Measurements from ENCODE around the gene SCAPER. TPM values are rescaled to one million over a fixed set of nuclear protein-coding genes. Genes with fewer than 3 reads are reported as not detected.
"Not testable (repeated sequence)": the region's sequence is repeated elsewhere in the genome, so short reads cannot be mapped to it uniquely, and the experiment has no call there.

SCAPER gene
- total RNA-seq, 1 donor: 30.5 TPM

- H3K4me3 ChIP-seq (ENCODE audit: low read length); H3K27me3 ChIP-seq (ENCODE audit: insufficient read depth, low read length); H3K4me1 ChIP-seq (ENCODE audit: insufficient read depth, low read length); H3K9me3 ChIP-seq (ENCODE audit: low read depth, low read length): not testable (repeated sequence)
These were observed 12.3 kb downstream of the SCAPER start for GRCh38 chr15:76892836-76893235.

DNA sequence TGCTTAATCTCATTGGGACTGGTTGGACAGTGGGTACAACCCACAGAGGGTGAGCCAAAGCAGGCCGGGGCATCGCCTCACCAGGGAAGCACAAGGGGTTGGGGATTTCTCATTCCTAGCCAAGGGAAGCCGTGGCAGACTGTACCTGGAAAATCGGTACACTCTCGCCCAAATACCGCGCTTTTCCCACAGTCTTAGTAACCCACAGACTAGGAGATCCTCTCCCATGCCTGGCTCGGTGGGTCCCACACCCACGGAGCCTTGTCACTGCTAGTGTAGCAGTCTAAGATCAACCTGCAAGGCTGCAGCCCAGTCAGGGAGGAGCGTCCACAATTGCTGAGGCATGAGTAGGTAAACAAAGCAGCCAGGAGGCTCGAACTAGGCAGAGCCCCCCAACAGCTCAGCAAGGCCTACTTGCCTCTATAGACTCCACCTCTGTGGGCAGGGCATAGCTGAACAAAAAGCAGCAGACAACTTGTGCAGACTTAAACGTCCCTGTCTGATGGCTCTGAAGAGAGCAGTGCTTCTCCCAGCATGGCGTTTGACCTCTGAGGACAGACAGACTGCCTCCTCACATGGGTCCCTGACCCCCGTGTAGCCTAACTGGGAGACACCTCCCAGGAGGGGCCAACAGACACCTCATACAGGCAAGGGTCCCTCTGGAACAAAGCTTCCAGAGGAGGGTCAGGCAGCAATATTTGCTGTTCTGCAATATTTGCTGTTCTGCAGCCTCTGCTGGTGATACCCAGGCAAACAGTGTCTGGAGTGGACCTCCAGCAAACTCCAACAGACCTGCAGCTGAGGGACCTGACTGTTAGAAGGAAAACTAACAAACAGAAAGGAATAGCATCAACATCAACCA is 17.6 kb downstream of the SCAPER start:
- H3K27me3 ChIP-seq (ENCODE audit: insufficient read depth, low read length); H3K4me3 ChIP-seq (ENCODE audit: low read length); H3K4me1 ChIP-seq (ENCODE audit: insufficient read depth, low read length); H3K9me3 ChIP-seq (ENCODE audit: low read depth, low read length): not testable (repeated sequence)

DNA sequence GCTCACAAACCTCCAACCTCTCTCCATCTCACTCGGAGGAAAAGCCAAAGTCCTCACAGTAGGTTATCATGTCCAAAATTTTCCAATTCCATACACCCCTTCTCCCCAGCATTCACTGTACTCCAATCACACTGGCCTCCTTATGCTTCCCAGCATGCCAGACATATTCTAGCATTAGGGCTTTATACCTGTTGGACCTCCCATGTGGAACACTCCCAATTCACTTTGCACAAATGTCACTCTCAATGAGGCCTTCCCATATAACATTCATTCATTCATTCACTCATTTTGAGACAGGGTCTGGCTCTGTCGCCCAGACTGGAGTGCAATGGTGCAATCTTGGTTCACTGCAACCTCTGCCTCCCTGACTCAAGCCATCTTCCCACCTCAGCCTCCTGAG is 19.9 kb downstream of the SCAPER start:
- Histone ChIP-seq H3K27me3 (ENCODE audit: insufficient read depth, low read length) (no peaks in the 10 kb centered on the region), H3K9me3 (ENCODE audit: low read depth, low read length) (no peaks in the 10 kb centered on the region), H3K4me1 (ENCODE audit: insufficient read depth, low read length) (no peaks in the 10 kb centered on the region), H3K4me3 (ENCODE audit: low read length) (no peak overlapping the region)

DNA sequence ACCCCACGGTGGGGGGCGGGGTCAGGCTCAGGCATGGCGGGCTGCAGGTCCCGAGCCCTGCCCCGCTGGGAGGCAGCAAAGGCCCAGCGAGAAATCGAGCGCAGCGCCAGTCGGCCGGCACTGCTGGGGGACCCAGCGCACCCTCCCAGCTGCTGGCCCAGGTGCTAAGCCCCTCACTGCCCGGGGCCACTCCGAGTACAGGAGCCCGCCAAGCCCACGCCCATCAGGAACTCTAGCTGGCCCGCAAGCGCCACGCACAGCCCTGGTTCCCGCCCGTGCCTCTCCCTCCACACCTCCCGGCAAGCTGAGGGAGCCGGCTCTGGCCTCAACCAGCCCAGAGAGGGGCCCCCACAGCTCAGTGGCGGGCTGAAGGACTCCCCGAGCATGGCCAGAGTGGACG is 29.2 kb downstream of the SCAPER start:
- no peaks in the 10 kb centered on the region for H3K27me3 ChIP-seq (ENCODE audit: insufficient read depth, low read length)
- H3K4me1 ChIP-seq (ENCODE audit: insufficient read depth, low read length): no peaks in the 10 kb centered on the region
- no peaks in the 10 kb centered on the region for H3K9me3 ChIP-seq (ENCODE audit: low read depth, low read length)
- no peak overlapping the region for H3K4me3 ChIP-seq (ENCODE audit: low read length)

GRCh38 chr15:76873066-76873465 is 32.1 kb downstream of the SCAPER start:
- not testable (repeated sequence) for H3K27me3 ChIP-seq (ENCODE audit: insufficient read depth, low read length); H3K4me3 ChIP-seq (ENCODE audit: low read length); H3K4me1 ChIP-seq (ENCODE audit: insufficient read depth, low read length); H3K9me3 ChIP-seq (ENCODE audit: low read depth, low read length)

DNA sequence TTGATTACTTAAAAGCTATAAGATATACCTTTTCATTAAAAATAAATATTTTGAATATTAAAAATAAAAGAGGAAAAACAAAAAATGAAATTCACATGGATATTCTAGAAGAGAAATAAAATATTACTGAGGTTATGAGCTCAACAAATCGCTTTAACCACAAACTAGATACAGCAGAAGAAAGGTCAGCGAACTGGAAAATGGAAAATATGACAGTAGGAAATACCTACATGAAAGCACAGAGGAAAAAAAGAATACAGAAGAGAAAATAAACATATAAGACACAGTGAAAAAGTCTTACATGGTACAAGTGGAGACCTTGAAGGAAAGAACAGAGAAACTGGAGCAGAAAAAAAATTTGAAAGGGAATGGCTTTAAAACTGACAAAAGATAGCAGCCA is 33.2 kb downstream of the SCAPER start:
- no peaks in the 10 kb centered on the region for H3K27me3 ChIP-seq (ENCODE audit: insufficient read depth, low read length)
- H3K4me3 ChIP-seq (ENCODE audit: low read length): no peak overlapping the region
- no peaks in the 10 kb centered on the region for H3K4me1 ChIP-seq (ENCODE audit: insufficient read depth, low read length)
- no peaks in the 10 kb centered on the region for H3K9me3 ChIP-seq (ENCODE audit: low read depth, low read length)

- Histone ChIP-seq H3K27me3 (ENCODE audit: insufficient read depth, low read length) (no peaks in the 10 kb centered on the region), H3K9me3 (ENCODE audit: low read depth, low read length) (no peaks in the 10 kb centered on the region), H3K4me1 (ENCODE audit: insufficient read depth, low read length) (no peaks in the 10 kb centered on the region), H3K4me3 (ENCODE audit: low read length) (no peak overlapping the region)
These were observed 36.4 kb downstream of the SCAPER start for GRCh38 chr15:76868740-76869139.

GRCh38 chr15:76866716-76867321 is 38.3 kb downstream of the SCAPER start:
- H3K4me1 ChIP-seq (ENCODE audit: insufficient read depth, low read length): no peaks in the 10 kb centered on the region
- H3K4me3 ChIP-seq (ENCODE audit: low read length): no peak overlapping the region
- H3K9me3 ChIP-seq (ENCODE audit: low read depth, low read length): no peaks in the 10 kb centered on the region
- H3K27me3 ChIP-seq (ENCODE audit: insufficient read depth, low read length): no peaks in the 10 kb centered on the region

DNA sequence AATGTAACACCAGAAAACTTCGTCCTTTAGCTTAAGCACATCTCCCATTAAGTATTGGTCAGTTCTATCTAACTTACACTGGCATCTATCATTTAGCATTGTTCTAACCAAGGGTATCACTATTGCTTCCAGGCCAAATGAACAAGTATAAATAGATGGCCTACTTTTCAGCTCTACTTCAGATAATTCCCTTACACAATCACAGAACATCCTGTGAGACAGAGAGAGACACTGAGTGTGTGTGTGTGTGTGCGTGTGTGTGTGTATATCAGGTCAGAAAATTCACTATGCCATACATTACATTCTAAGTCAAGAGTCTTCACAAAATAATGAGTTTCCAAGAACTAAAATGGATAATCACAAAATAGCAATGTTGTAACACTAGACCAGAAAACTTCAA is 39.1 kb downstream of the SCAPER start:
- H3K9me3 ChIP-seq (ENCODE audit: low read depth, low read length): no peaks in the 10 kb centered on the region
- H3K4me3 ChIP-seq (ENCODE audit: low read length): no peak overlapping the region
- no peaks in the 10 kb centered on the region for H3K4me1 ChIP-seq (ENCODE audit: insufficient read depth, low read length)
- no peaks in the 10 kb centered on the region for H3K27me3 ChIP-seq (ENCODE audit: insufficient read depth, low read length)

- H3K4me1 ChIP-seq (ENCODE audit: insufficient read depth, low read length): no peaks in the 10 kb centered on the region
- no peaks in the 10 kb centered on the region for H3K27me3 ChIP-seq (ENCODE audit: insufficient read depth, low read length)
- no peak overlapping the region for H3K4me3 ChIP-seq (ENCODE audit: low read length)
- H3K9me3 ChIP-seq (ENCODE audit: low read depth, low read length): no peaks in the 10 kb centered on the region
These were observed 39.6 kb downstream of the SCAPER start for GRCh38 chr15:76865548-76865991.

DNA sequence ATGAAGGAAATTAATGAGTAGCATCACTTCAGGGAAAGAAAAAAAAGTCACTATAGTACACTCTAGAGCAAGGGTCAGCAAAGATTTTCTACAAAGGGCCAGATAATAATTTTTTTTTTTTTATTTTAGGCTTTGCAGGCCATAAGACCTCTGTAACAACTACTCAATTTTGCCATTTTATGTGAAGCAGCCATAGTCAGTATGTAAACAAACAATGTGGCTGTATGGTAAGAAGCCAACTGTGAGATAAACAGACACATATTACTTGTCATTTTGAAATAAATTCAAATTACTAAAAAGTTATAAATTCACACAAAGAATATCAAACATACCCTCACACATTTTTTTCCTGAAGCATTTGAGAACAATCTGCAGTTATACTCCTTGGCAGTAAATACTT is 40.6 kb downstream of the SCAPER start:
- Histone ChIP-seq H3K4me1 (ENCODE audit: insufficient read depth, low read length) (no peaks in the 10 kb centered on the region), H3K27me3 (ENCODE audit: insufficient read depth, low read length) (no peaks in the 10 kb centered on the region), H3K9me3 (ENCODE audit: low read depth, low read length) (no peaks in the 10 kb centered on the region), H3K4me3 (ENCODE audit: low read length) (no peak overlapping the region)

GRCh38 chr15:76863693-76864092 is 41.4 kb downstream of the SCAPER start:
- no peaks in the 10 kb centered on the region for H3K9me3 ChIP-seq (ENCODE audit: low read depth, low read length)
- no peaks in the 10 kb centered on the region for H3K4me1 ChIP-seq (ENCODE audit: insufficient read depth, low read length)
- H3K27me3 ChIP-seq (ENCODE audit: insufficient read depth, low read length): no peaks in the 10 kb centered on the region
- H3K4me3 ChIP-seq (ENCODE audit: low read length): no peak overlapping the region

DNA sequence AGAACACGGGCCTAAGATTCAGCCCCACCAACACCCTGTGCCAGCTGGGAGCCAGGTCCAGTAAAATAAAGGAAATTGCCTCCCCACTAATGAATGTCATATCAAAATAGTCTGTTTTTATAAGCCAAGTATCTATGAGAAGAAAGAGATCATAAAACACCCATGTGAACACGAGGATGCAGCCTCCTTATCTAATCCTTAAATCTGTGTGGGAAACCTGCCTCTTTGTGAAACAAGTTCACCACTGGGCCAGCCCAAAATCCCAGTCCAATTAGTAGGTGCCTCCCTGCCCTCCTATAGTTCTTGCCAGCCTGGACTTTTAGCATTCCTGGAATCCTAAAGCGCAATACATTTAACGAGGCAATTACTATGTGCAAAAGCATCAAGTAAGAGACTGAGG is 42.0 kb downstream of the SCAPER start:
- Histone ChIP-seq H3K27me3 (ENCODE audit: insufficient read depth, low read length) (no peaks in the 10 kb centered on the region), H3K9me3 (ENCODE audit: low read depth, low read length) (no peaks in the 10 kb centered on the region), H3K4me3 (ENCODE audit: low read length) (no peak overlapping the region), H3K4me1 (ENCODE audit: insufficient read depth, low read length) (no peaks in the 10 kb centered on the region)

- Histone ChIP-seq H3K4me3 (ENCODE audit: low read length) (no peak overlapping the region), H3K9me3 (ENCODE audit: low read depth, low read length) (no peaks in the 10 kb centered on the region), H3K27me3 (ENCODE audit: insufficient read depth, low read length) (no peaks in the 10 kb centered on the region), H3K4me1 (ENCODE audit: insufficient read depth, low read length) (no peaks in the 10 kb centered on the region)
These were observed 43.2 kb downstream of the SCAPER start for GRCh38 chr15:76861815-76862397.

- no peaks in the 10 kb centered on the region for H3K9me3 ChIP-seq (ENCODE audit: low read depth, low read length)
- no peaks in the 10 kb centered on the region for H3K4me1 ChIP-seq (ENCODE audit: insufficient read depth, low read length)
- no peak overlapping the region for H3K4me3 ChIP-seq (ENCODE audit: low read length)
- no peaks in the 10 kb centered on the region for H3K27me3 ChIP-seq (ENCODE audit: insufficient read depth, low read length)
These were observed 44.9 kb downstream of the SCAPER start for GRCh38 chr15:76860201-76860600.

DNA sequence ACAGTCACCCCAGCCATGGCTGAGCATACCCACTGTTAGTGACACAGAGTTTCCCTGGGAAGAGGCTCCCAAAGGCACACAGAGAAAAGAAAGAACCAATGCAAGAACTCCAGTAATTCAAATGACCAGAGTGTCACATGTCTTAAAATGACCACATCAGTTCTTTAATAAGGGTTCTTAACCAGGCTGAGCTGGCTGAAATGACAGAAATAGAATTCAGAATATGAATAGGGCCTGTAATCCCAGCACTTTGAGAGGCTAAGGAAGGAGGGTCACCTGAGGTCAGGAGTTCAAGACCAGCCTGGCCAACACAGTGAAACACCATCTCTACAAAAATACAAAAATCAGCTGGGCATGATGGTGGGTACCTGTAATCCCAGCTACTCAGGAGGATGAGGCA is 54.8 kb downstream of the SCAPER start:
- not testable (repeated sequence) for H3K27me3 ChIP-seq (ENCODE audit: insufficient read depth, low read length); H3K4me1 ChIP-seq (ENCODE audit: insufficient read depth, low read length); H3K4me3 ChIP-seq (ENCODE audit: low read length)
- peaks cover 16% of the 10 kb centered on the region for H3K9me3 ChIP-seq (ENCODE audit: low read depth, low read length)
